HEK293 (cell line): ENCODE results near the gene FLG.
"Not testable (repeated sequence)": the region's sequence is repeated elsewhere in the genome, so short reads cannot be mapped to it uniquely, and the experiment has no call there.

Source experiments
- CTCF ChIA-PET: fragments of 350-600 bp; formaldehyde crosslinking; extraction: SDS; loops from one replicate; lab custom pipeline; 2021; ENCODE audit warnings: antibody characterized with exemption; lab: Yijun Ruan, JAX
- POLR2A ChIA-PET: fragments of 300-600 bp; formaldehyde crosslinking; extraction: SDS; loops from one replicate; lab custom pipeline; 2020; ENCODE audit warnings: antibody characterized with exemption, inconsistent platforms; lab: Yijun Ruan, JAX
- H3K27ac ChIP-seq: fragments of 200-500 bp; sonication (Bioruptor generic); 2 replicates; pipeline ENCODE4 v1.5.1; 2014; ENCODE audit warnings: low read depth, low read length, control low read depth, inconsistent platforms; ENCODE audit errors: extremely low read depth
- H3K36me3 ChIP-seq, 2 experiments: fragments of 200-500 bp in 1 of 2; sonication (Bioruptor generic) in 1 of 2; 1 replicate in 1 of 2; 2 replicates in 1 of 2; pipeline ENCODE4 v1.5.1; 2014 to 2017; ENCODE audit warnings: inconsistent platforms in 2 of 2, low read length in 2 of 2; ENCODE audit not compliant: control insufficient read depth in 2 of 2, insufficient read depth in 1 of 2
- H3K4me1 ChIP-seq: fragments of 200-500 bp; sonication (Bioruptor generic); 2 replicates; pipeline ENCODE4 v1.5.1; 2014; ENCODE audit warnings: mild to moderate bottlenecking, low read length, inconsistent platforms; ENCODE audit not compliant: control insufficient read depth, insufficient read depth
- H3K4me3 ChIP-seq: 2 replicates; pipeline ENCODE4 v1.5.1; 2011; ENCODE audit warnings: low read depth, mild to moderate bottlenecking, control low read depth, low read length, moderate library complexity
- H3K9me3 ChIP-seq: fragments of 200-500 bp; sonication (Bioruptor generic); 2 replicates; pipeline ENCODE4 v1.5.1; 2014; ENCODE audit warnings: low read depth, low read length, inconsistent platforms; ENCODE audit not compliant: control insufficient read depth, insufficient read depth
- GFI1B ChIP-seq: fragments of 450-650 bp; formaldehyde crosslinking; IDR thresholded peaks from 2 replicates; pipeline ENCODE4 v1.5.1; 2016; ENCODE audit warnings: missing biosample characterization, missing genetic modification characterization
- HOXD13 ChIP-seq: sonication (generic); formaldehyde crosslinking; IDR thresholded peaks from 2 replicates; pipeline ENCODE4 v1.8.0; 2022; ENCODE audit warnings: missing genetic modification reagents, borderline replicate concordance
- PRDM10 ChIP-seq: fragments of 450-650 bp; formaldehyde crosslinking; IDR thresholded peaks from 2 replicates; pipeline ENCODE4 v1.5.1; 2016; ENCODE audit warnings: missing biosample characterization, missing genetic modification characterization
- SALL2 ChIP-seq: fragments of 450-650 bp; formaldehyde crosslinking; IDR thresholded peaks from 2 replicates; pipeline ENCODE4 v1.5.0; 2017; ENCODE audit warnings: missing biosample characterization, mild to moderate bottlenecking, missing genetic modification characterization, borderline replicate concordance
- ZBTB26 ChIP-seq: fragments of 450-650 bp; formaldehyde crosslinking; optimal IDR thresholded peaks from 2 replicates; pipeline ENCODE3; 2016; ENCODE audit warnings: missing biosample characterization, mild to moderate bottlenecking, missing genetic modification characterization
- ZBTB48 ChIP-seq: fragments of 450-650 bp; formaldehyde crosslinking; IDR thresholded peaks from 2 replicates; pipeline ENCODE4 v1.5.1; 2016; ENCODE audit warnings: missing biosample characterization, missing genetic modification characterization
- ZNF114 ChIP-seq: fragments of 450-650 bp; formaldehyde crosslinking; IDR thresholded peaks from 2 replicates; pipeline ENCODE4 v1.5.0; 2017; ENCODE audit warnings: missing biosample characterization, missing genetic modification characterization
- ZNF214 ChIP-seq: fragments of 450-650 bp; formaldehyde crosslinking; IDR thresholded peaks from 2 replicates; pipeline ENCODE4 v1.5.1; 2017; ENCODE audit warnings: missing biosample characterization, mild to moderate bottlenecking, missing genetic modification characterization, borderline replicate concordance
- ZNF514 ChIP-seq: fragments of 450-650 bp; formaldehyde crosslinking; IDR thresholded peaks from 2 replicates; pipeline ENCODE4 v1.5.1; 2016; ENCODE audit warnings: missing biosample characterization, missing genetic modification characterization
- ZNF544 ChIP-seq: fragments of 450-650 bp; formaldehyde crosslinking; IDR thresholded peaks from 2 replicates; pipeline ENCODE4 v1.5.0; 2017; ENCODE audit warnings: missing biosample characterization, missing genetic modification characterization
- TF ChIP-seq, protein P1 (sequence below): IDR thresholded peaks from 2 replicates; pipeline ENCODE4 v1.6.1; 2011; ENCODE audit warnings: mild to moderate bottlenecking, low read depth, low read length, borderline replicate concordance

FLG gene

GRCh38 chr1:152309955-152310354, 15.1 kb downstream of the FLG start:
- no peak overlapping the region for H3K27ac ChIP-seq
- no peaks in the 10 kb centered on the region for H3K9me3 ChIP-seq
- POLR2A ChIA-PET, result no interaction called here
- CTCF ChIA-PET, result no interaction called here
- no peak for TF ChIP-seq ZBTB26 (tag by site-specific recombination)
- TF ChIP-seq SALL2 (tag by site-specific recombination), result no peak
- TF ChIP-seq GFI1B, result no peak
- no peak for TF ChIP-seq ZNF114 (tag by site-specific recombination)
- no peak for TF ChIP-seq PRDM10 (tag by site-specific recombination)
- TF ChIP-seq ZNF514 (tag by site-specific recombination), result no peak
- no peak for TF ChIP-seq ZNF544 (tag by site-specific recombination)
- no peak for TF ChIP-seq HOXD13 (CRISPR knock-in tag)
- no peak for TF ChIP-seq ZNF214 (tag by site-specific recombination)
- TF ChIP-seq ZBTB48, result no peak
- TF ChIP-seq, protein P1, sequence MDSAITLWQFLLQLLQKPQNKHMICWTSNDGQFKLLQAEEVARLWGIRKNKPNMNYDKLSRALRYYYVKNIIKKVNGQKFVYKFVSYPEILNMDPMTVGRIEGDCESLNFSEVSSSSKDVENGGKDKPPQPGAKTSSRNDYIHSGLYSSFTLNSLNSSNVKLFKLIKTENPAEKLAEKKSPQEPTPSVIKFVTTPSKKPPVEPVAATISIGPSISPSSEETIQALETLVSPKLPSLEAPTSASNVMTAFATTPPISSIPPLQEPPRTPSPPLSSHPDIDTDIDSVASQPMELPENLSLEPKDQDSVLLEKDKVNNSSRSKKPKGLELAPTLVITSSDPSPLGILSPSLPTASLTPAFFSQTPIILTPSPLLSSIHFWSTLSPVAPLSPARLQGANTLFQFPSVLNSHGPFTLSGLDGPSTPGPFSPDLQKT, result no peak
- no peaks in the 10 kb centered on the region for H3K36me3 ChIP-seq
- no peak overlapping the region for H3K4me3 ChIP-seq
- no peaks in the 10 kb centered on the region for H3K4me1 ChIP-seq

- H3K4me3 ChIP-seq, H3K36me3 ChIP-seq, H3K9me3 ChIP-seq, POLR2A ChIA-PET, H3K4me1 ChIP-seq, H3K27ac ChIP-seq, CTCF ChIA-PET: not testable (repeated sequence)
Observed at GRCh38 chr1:152309320-152309901, 15.6 kb downstream of the FLG start.

DNA sequence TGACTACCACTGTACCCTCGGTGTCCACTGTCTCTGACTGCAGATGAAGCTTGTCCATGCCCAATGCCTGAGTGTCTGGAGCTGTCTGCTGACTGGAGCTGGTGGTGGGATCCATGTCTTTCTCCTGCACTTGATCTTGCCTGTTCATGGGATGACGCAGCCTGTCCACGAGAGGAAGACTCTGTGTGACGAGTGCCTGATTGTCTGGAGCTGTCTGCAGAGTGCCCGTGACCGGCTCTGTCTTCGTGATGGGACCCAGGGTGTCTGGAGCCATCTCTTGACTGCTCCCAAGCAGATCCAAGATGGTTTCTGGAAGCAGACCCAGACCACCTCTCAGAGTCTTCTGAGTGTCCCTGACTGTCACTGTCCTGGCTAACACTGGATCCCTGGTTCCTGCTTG, 16.3 kb downstream of the FLG start:
- H3K36me3 ChIP-seq, CTCF ChIA-PET, POLR2A ChIA-PET, H3K27ac ChIP-seq, H3K9me3 ChIP-seq, H3K4me3 ChIP-seq, H3K4me1 ChIP-seq: not testable (repeated sequence)

GRCh38 chr1:152307970-152308369, 17.1 kb downstream of the FLG start:
- not testable (repeated sequence) for H3K9me3 ChIP-seq

GRCh38 chr1:152306123-152306522, 18.9 kb downstream of the FLG start:
- POLR2A ChIA-PET, H3K27ac ChIP-seq, H3K36me3 ChIP-seq, H3K4me1 ChIP-seq, H3K9me3 ChIP-seq, CTCF ChIA-PET, H3K4me3 ChIP-seq: not testable (repeated sequence)

More at GRCh38 chr1:152307970-152308369, 17.1 kb downstream of the FLG start:
- H3K4me3 ChIP-seq, H3K4me1 ChIP-seq, H3K27ac ChIP-seq, CTCF ChIA-PET, POLR2A ChIA-PET, H3K36me3 ChIP-seq: not testable (repeated sequence)

DNA sequence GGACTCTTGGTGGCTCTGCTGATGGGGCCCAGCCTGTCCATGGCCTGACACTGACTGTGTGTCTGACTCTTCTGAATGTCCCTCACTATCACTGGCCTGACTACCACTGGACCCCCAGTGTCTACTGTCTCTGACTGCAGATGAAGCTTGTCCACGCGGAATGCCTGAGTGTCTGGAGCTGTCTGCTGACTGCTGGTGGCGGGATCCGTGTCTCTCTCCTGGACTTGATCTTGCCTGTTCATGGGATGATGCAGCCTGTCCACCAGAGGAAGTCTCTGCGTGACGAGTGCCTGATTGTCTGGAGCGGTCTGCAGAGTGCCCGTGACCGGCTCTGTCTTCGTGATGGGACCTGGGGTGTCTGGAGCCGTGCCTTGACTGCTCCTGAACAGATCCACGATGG, 20.3 kb downstream of the FLG start:
- H3K4me3 ChIP-seq, H3K9me3 ChIP-seq, H3K27ac ChIP-seq, H3K4me1 ChIP-seq, H3K36me3 ChIP-seq, POLR2A ChIA-PET, CTCF ChIA-PET: not testable (repeated sequence)

- H3K36me3 ChIP-seq, POLR2A ChIA-PET, H3K4me1 ChIP-seq, H3K27ac ChIP-seq, H3K4me3 ChIP-seq, H3K9me3 ChIP-seq: not testable (repeated sequence)
- CTCF ChIA-PET, result interaction anchor here (0.7 kb wide), 1 partner anchor 84 kb away, joined by 3 read pairs; no protein-coding TSS in a partner anchor
Observed at GRCh38 chr1:152303139-152303872, 21.7 kb downstream of the FLG start.
